CD4-positive, CD25-positive, alpha-beta regulatory T cell (primary cell): ENCODE measurements around the gene CACNA1F. TPM values are rescaled to one million over a fixed set of nuclear protein-coding genes. Genes with fewer than 3 reads are reported as not detected.

Experiments
- polyA plus RNA-seq, 4 donors: library from polyadenylated mRNA; unstranded; fragments of 300-500 nt; fragmentation: Illumina TruSeq; gene quantifications; one replicate each; pipeline ENCODE4 v1.2.3, GENCODE V29; 2021
- total RNA-seq: library from RNA; stranded (reverse); gene quantifications from one replicate; pipeline ENCODE4 v1.2.3, GENCODE V29; 2022

The CACNA1F gene
- total and polyA plus RNA-seq, 5 donors from 2014 or later = 0.69 TPM; not detected in 4

Other genes with a start within 250 kb of the CACNA1F start
- 126 TPM for gene GRIPAP1, start 231.1 kb downstream of the CACNA1F start, total RNA-seq
- 10 to 100 TPM in 1 of 4 donors, 1 to 10 TPM in 3; 8.3 to 10.6 (median 9.2) TPM for gene GRIPAP1, start 231.1 kb downstream of the CACNA1F start, polyA plus RNA-seq
- gene TFE3, start 190.0 kb downstream of the CACNA1F start, total RNA-seq = 44.2 TPM
- gene TFE3, start 190.0 kb downstream of the CACNA1F start, polyA plus RNA-seq = 1 to 10 TPM; 3.4 to 5.1 (median 4.4) TPM
- gene CCDC120, start 174.3 kb downstream of the CACNA1F start, total RNA-seq = 10.2 TPM
- under 1 TPM; 0.13 to 0.34 (median 0.30) TPM for gene CCDC120, start 174.3 kb downstream of the CACNA1F start, polyA plus RNA-seq
- gene PRAF2, start 159.3 kb downstream of the CACNA1F start, total RNA-seq = 20.4 TPM
- gene PRAF2, start 159.3 kb downstream of the CACNA1F start, polyA plus RNA-seq = 10 to 100 TPM; 40.6 to 49.4 (median 44.0) TPM
- gene WDR45, start 153.5 kb downstream of the CACNA1F start, total RNA-seq = 85.6 TPM
- 10 to 100 TPM; 62.8 to 72.1 (median 68.2) TPM for gene WDR45, start 153.5 kb downstream of the CACNA1F start, polyA plus RNA-seq
- 17.4 TPM for gene GPKOW, start 109.6 kb downstream of the CACNA1F start, total RNA-seq
- 10 to 100 TPM; 34.9 to 43.0 (median 37.7) TPM for gene GPKOW, start 109.6 kb downstream of the CACNA1F start, polyA plus RNA-seq
- gene MAGIX, start 70.6 kb downstream of the CACNA1F start, total RNA-seq = 0.57 TPM
- gene MAGIX, start 70.6 kb downstream of the CACNA1F start, polyA plus RNA-seq = 1 to 10 TPM in 1 of 4 donors, under 1 TPM in 3; 0.49 to 1.0 (median 0.62) TPM
- 141 TPM for gene PLP2, start 61.4 kb downstream of the CACNA1F start, total RNA-seq
- gene PLP2, start 61.4 kb downstream of the CACNA1F start, polyA plus RNA-seq = 100 to 1,000 TPM; 222 to 354 (median 242) TPM
- 7.3 TPM for gene PRICKLE3, start 47.0 kb downstream of the CACNA1F start, total RNA-seq
- gene PRICKLE3, start 47.0 kb downstream of the CACNA1F start, polyA plus RNA-seq = 1 to 10 TPM; 2.7 to 4.7 (median 3.5) TPM
- 1.3 TPM for gene SYP, start 33.1 kb downstream of the CACNA1F start, total RNA-seq
- gene SYP, start 33.1 kb downstream of the CACNA1F start, polyA plus RNA-seq = under 1 TPM; 0.67 to 0.95 (median 0.84) TPM
- gene CCDC22, start 2.1 kb upstream of the CACNA1F start, total RNA-seq = 18.3 TPM
- gene CCDC22, start 2.1 kb upstream of the CACNA1F start, polyA plus RNA-seq = 10 to 100 TPM; 18.8 to 34.6 (median 28.0) TPM
- 198 TPM for gene FOXP3, start 31.4 kb upstream of the CACNA1F start, total RNA-seq
- 100 to 1,000 TPM; 154 to 190 (median 172) TPM for gene FOXP3, start 31.4 kb upstream of the CACNA1F start, polyA plus RNA-seq
- gene PPP1R3F, start 36.5 kb upstream of the CACNA1F start, total RNA-seq = 19.4 TPM
- gene PPP1R3F, start 36.5 kb upstream of the CACNA1F start, polyA plus RNA-seq = 10 to 100 TPM; 11.8 to 28.0 (median 15.1) TPM
- not detected for gene GAGE10, start 70.3 kb upstream of the CACNA1F start, total RNA-seq
- not detected for gene GAGE10, start 70.3 kb upstream of the CACNA1F start, polyA plus RNA-seq
- gene GAGE12J, start 88.7 kb upstream of the CACNA1F start, total RNA-seq = not detected
- not detected for gene GAGE12J, start 88.7 kb upstream of the CACNA1F start, polyA plus RNA-seq
- not detected for gene GAGE13, start 98.2 kb upstream of the CACNA1F start, total RNA-seq
- gene GAGE13, start 98.2 kb upstream of the CACNA1F start, polyA plus RNA-seq = not detected